ENCODE results near the gene NFIB. TPM values are rescaled to one million over a fixed set of nuclear protein-coding genes. Genes with fewer than 3 reads are reported as not detected.

Gene NFIB
- total RNA-seq: not detected

- ATAC-seq (peak; percentile 36), DNase-seq (no peak)
- Mint-ChIP-seq H3K9me3 (ENCODE audit: insufficient read depth) (no peaks in the 10 kb centered on the region), H3K4me1 (ENCODE audit: low read depth) (peaks cover 16% of the 10 kb centered on the region), H3K27ac (peak within 1 kb of the TSS; percentile 41), H3K27me3 (ENCODE audit: low read depth) (peaks cover 53% of the 10 kb centered on the region), H3K36me3 (ENCODE audit: low read depth) (peaks cover 9% of the 10 kb centered on the region), H3K4me3 (peak within 1 kb of the TSS; percentile 70)
- ChIA-PET POLR2A (no interaction called here), CTCF (interaction anchor here (0.8 kb wide), 1 partner anchor 40 kb away, joined by 3 read pairs; no protein-coding TSS in a partner anchor)
Observed at GRCh38 chr9:14313951-14314423, at the start of gene NFIB. Gene NFIB, minus strand, starts transcription at chr9:14314141. Its CDS starts 630 bp downstream, at chr9:14313511.

GRCh38 chr9:14362175-14362574, 48.2 kb upstream of the NFIB start:
- Mint-ChIP-seq H3K27ac (no peak overlapping the region), H3K36me3 (ENCODE audit: low read depth) (no peaks in the 10 kb centered on the region), H3K4me1 (ENCODE audit: low read depth) (no peaks in the 10 kb centered on the region), H3K9me3 (ENCODE audit: insufficient read depth) (no peaks in the 10 kb centered on the region), H3K4me3 (no peak overlapping the region), H3K27me3 (ENCODE audit: low read depth) (peaks cover 2% of the 10 kb centered on the region)
- POLR2A ChIA-PET: no interaction called here
- DNase-seq: no peak
- ATAC-seq: no peak
- CTCF ChIA-PET: interaction anchor here (1.0 to 1.3 kb wide), 2 partner anchors 9 to 934 kb away, joined by 3 to 4 read pairs; no protein-coding TSS in a partner anchor

- Mint-ChIP-seq H3K4me1 (ENCODE audit: low read depth) (no peaks in the 10 kb centered on the region), H3K27me3 (ENCODE audit: low read depth) (no peaks in the 10 kb centered on the region), H3K9me3 (ENCODE audit: insufficient read depth) (no peaks in the 10 kb centered on the region), H3K4me3 (no peak overlapping the region), H3K36me3 (ENCODE audit: low read depth) (no peaks in the 10 kb centered on the region), H3K27ac (no peak overlapping the region)
- POLR2A ChIA-PET: no interaction called here
- CTCF ChIA-PET: interaction anchor here (1.0 kb wide), 1 partner anchor 933 kb away, joined by 3 read pairs; no protein-coding TSS in a partner anchor
- DNase-seq: no peak
- no peak for ATAC-seq
Observed at GRCh38 chr9:14361074-14361473, 47.1 kb upstream of the NFIB start.

DNA sequence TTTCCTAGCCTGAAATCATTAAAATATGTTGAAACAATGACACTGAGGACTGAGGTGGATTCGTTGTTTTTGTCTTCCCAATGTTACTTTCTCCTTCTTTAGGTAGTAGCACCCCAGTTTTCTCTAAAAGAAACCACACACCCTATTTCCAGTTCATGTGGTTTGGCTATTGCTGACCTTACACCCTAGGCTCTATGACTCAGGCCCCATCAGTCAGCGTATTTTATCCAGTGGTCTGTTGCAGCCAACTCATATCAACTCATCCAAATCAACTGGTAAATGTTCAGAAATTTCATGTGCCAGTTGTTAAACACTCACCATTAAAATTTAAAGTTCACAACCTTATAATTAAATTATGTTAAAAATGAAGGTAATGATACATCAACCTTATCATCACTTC, 44.6 kb upstream of the NFIB start:
- no peak for DNase-seq
- H3K27ac Mint-ChIP-seq: no peak overlapping the region
- peaks cover 3% of the 10 kb centered on the region for H3K27me3 Mint-ChIP-seq (ENCODE audit: low read depth)
- no peaks in the 10 kb centered on the region for H3K9me3 Mint-ChIP-seq (ENCODE audit: insufficient read depth)
- H3K4me1 Mint-ChIP-seq (ENCODE audit: low read depth): no peaks in the 10 kb centered on the region
- no peak for ATAC-seq
- H3K36me3 Mint-ChIP-seq (ENCODE audit: low read depth): no peaks in the 10 kb centered on the region
- no peak overlapping the region for H3K4me3 Mint-ChIP-seq
- ChIA-PET CTCF (no interaction called here), POLR2A (no interaction called here)

- Mint-ChIP-seq H3K9me3 (ENCODE audit: insufficient read depth) (no peaks in the 10 kb centered on the region), H3K4me3 (no peak overlapping the region), H3K27ac (no peak overlapping the region), H3K4me1 (ENCODE audit: low read depth) (no peaks in the 10 kb centered on the region), H3K36me3 (ENCODE audit: low read depth) (no peaks in the 10 kb centered on the region), H3K27me3 (ENCODE audit: low read depth) (peaks cover 13% of the 10 kb centered on the region)
- CTCF ChIA-PET: no interaction called here
- DNase-seq (no peak), ATAC-seq (no peak)
- POLR2A ChIA-PET: no interaction called here
Observed at GRCh38 chr9:14356351-14357265, 42.7 kb upstream of the NFIB start.

- H3K4me1 Mint-ChIP-seq (ENCODE audit: low read depth): no peaks in the 10 kb centered on the region
- peaks cover 37% of the 10 kb centered on the region for H3K27me3 Mint-ChIP-seq (ENCODE audit: low read depth)
- no peak overlapping the region for H3K4me3 Mint-ChIP-seq
- CTCF ChIA-PET: interaction anchor here (0.6 to 4.2 kb wide), 9 partner anchors 9 to 1320 kb away, joined by 3 to 34 read pairs (median 3); partner anchors contain the start of gene NFIB
- DNase-seq (no peak), ATAC-seq (no peak)
- H3K9me3 Mint-ChIP-seq (ENCODE audit: insufficient read depth): no peaks in the 10 kb centered on the region
- H3K27ac Mint-ChIP-seq: no peak overlapping the region
- POLR2A ChIA-PET: no interaction called here
- H3K36me3 Mint-ChIP-seq (ENCODE audit: low read depth): no peaks in the 10 kb centered on the region
Observed at GRCh38 chr9:14354201-14354600, 40.3 kb upstream of the NFIB start.

GRCh38 chr9:14353222-14354056, 39.5 kb upstream of the NFIB start:
- ChIA-PET CTCF (interaction anchor here (0.6 to 4.2 kb wide), 14 partner anchors 9 to 1319 kb away, joined by 3 to 34 read pairs (median 3); partner anchors contain the start of gene NFIB), POLR2A (no interaction called here)
- Mint-ChIP-seq H3K36me3 (ENCODE audit: low read depth) (peaks cover 2% of the 10 kb centered on the region), H3K4me3 (no peak overlapping the region), H3K4me1 (ENCODE audit: low read depth) (peaks cover 4% of the 10 kb centered on the region), H3K27ac (no peak overlapping the region), H3K27me3 (ENCODE audit: low read depth) (peaks cover 42% of the 10 kb centered on the region), H3K9me3 (ENCODE audit: insufficient read depth) (no peaks in the 10 kb centered on the region)
- ATAC-seq (peak; percentile 67), DNase-seq (peak; percentile 83)

GRCh38 chr9:14352503-14352902, 38.6 kb upstream of the NFIB start:
- H3K4me3 Mint-ChIP-seq: no peak overlapping the region
- ATAC-seq (no peak), DNase-seq (no peak)
- no peaks in the 10 kb centered on the region for H3K9me3 Mint-ChIP-seq (ENCODE audit: insufficient read depth)
- CTCF ChIA-PET: interaction anchor here (1.0 to 4.2 kb wide), 3 partner anchors 24 to 925 kb away, joined by 4 to 34 read pairs (median 5); no protein-coding TSS in a partner anchor
- H3K27ac Mint-ChIP-seq: no peak overlapping the region
- H3K4me1 Mint-ChIP-seq (ENCODE audit: low read depth): peaks cover 4% of the 10 kb centered on the region
- peaks cover 50% of the 10 kb centered on the region for H3K27me3 Mint-ChIP-seq (ENCODE audit: low read depth)
- POLR2A ChIA-PET: no interaction called here
- peaks cover 5% of the 10 kb centered on the region for H3K36me3 Mint-ChIP-seq (ENCODE audit: low read depth)

GRCh38 chr9:14351221-14351836, 37.4 kb upstream of the NFIB start:
- Mint-ChIP-seq H3K4me1 (ENCODE audit: low read depth) (peaks cover 4% of the 10 kb centered on the region), H3K36me3 (ENCODE audit: low read depth) (peaks cover 7% of the 10 kb centered on the region), H3K27ac (no peak overlapping the region), H3K9me3 (ENCODE audit: insufficient read depth) (no peaks in the 10 kb centered on the region), H3K4me3 (no peak overlapping the region), H3K27me3 (ENCODE audit: low read depth) (peaks cover 58% of the 10 kb centered on the region)
- CTCF ChIA-PET: interaction anchor here (4.2 kb wide), 1 partner anchor 923 kb away, joined by 34 read pairs; no protein-coding TSS in a partner anchor
- no peak for DNase-seq
- no peak for ATAC-seq
- POLR2A ChIA-PET: no interaction called here

DNA sequence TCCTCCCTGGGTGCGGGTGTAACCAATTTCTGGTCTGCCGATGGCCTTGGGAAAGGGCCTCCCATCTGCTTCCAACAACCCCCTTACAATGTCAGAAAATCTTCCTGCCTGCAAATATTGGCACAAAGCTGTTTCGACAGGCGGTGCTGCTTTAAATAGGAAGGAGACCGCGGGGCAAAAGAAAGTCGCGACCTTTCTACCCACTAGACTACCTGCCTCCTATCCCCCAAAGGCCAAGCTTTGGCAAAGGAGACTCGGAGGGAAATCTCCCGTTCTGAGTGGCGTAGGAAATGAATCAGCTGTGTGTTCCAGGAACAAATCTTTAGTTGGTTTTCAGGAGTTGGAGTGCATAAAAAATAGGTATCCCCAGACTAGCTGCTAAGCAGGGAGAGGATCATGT, 36.8 kb upstream of the NFIB start:
- Mint-ChIP-seq H3K27me3 (ENCODE audit: low read depth) (peaks cover 62% of the 10 kb centered on the region), H3K9me3 (ENCODE audit: insufficient read depth) (no peaks in the 10 kb centered on the region), H3K27ac (no peak overlapping the region), H3K4me3 (no peak overlapping the region), H3K36me3 (ENCODE audit: low read depth) (peaks cover 7% of the 10 kb centered on the region), H3K4me1 (ENCODE audit: low read depth) (peaks cover 4% of the 10 kb centered on the region)
- ATAC-seq (no peak), DNase-seq (no peak)
- ChIA-PET CTCF (interaction anchor here (4.2 kb wide), 1 partner anchor 923 kb away, joined by 34 read pairs; no protein-coding TSS in a partner anchor), POLR2A (no interaction called here)

GRCh38 chr9:14350349-14350728, 36.4 kb upstream of the NFIB start:
- Mint-ChIP-seq H3K4me1 (ENCODE audit: low read depth) (peaks cover 4% of the 10 kb centered on the region), H3K36me3 (ENCODE audit: low read depth) (peaks cover 8% of the 10 kb centered on the region), H3K4me3 (no peak overlapping the region), H3K9me3 (ENCODE audit: insufficient read depth) (no peaks in the 10 kb centered on the region), H3K27ac (no peak overlapping the region), H3K27me3 (ENCODE audit: low read depth) (peaks cover 62% of the 10 kb centered on the region)
- DNase-seq (no peak), ATAC-seq (no peak)
- ChIA-PET CTCF (no interaction called here), POLR2A (no interaction called here)
